T-cell (primary cell): ENCODE measurements around the gene BPGM. TPM values are rescaled to one million over a fixed set of nuclear protein-coding genes. Genes with fewer than 3 reads are reported as not detected.

ENCODE experiments used
- ATAC-seq, 4 experiments: fragments of 200-7000 bp in 3 of 4; fragments of 150-1000 bp in 1 of 4; cut with Tn5 transposase; replicated peaks in 1 of 4; 1 replicate in 3 of 4; 2 replicates in 1 of 4; pipeline ENCODE4 v1.10.0; 2021; ENCODE audit warnings: moderate library complexity in 3 of 4, mild to moderate bottlenecking in 2 of 4, moderate number of reproducible peaks in 1 of 4
- CTCF ChIA-PET, 2 donors: fragments of 300-600 bp; sonication (Branson Sonifier 250); formaldehyde crosslinking; loops; one replicate each; lab custom pipeline; 2022; ENCODE audit warnings: antibody characterized with exemption in 2 of 2; lab: Charles Lee
- POLR2A ChIA-PET, 2 donors: fragments of 300-600 bp; sonication (Branson Sonifier 250); formaldehyde crosslinking; loops; one replicate each; lab custom pipeline; 2022; ENCODE audit warnings: antibody characterized with exemption in 2 of 2; lab: Charles Lee
- DNase-seq, 35 experiments: peaks; one replicate each; pipeline versions ENCODE4 v3.0.0 to v3.0.0-alpha.2; 2013 to 2023
- H3K27ac ChIP-seq: one replicate; pipeline ENCODE4 v1.5.1; 2013; ENCODE audit warnings: low read length
- H3K27me3 ChIP-seq, 2 experiments: replicated peaks in 1 of 2; 1 replicate in 1 of 2; 2 replicates in 1 of 2; pipeline versions ENCODE4 v1.6.1 to v1.7.0; 2013; ENCODE audit warnings: low read length in 1 of 2, mixed read lengths in 1 of 2; ENCODE audit not compliant: control insufficient read depth in 2 of 2, insufficient read depth in 2 of 2; ENCODE audit errors: extremely low read depth in 1 of 2
- H3K36me3 ChIP-seq, 2 donors: 1 replicate in 1 of 2; 2 replicates in 1 of 2; pipeline versions ENCODE4 v1.6.1 to v1.7.0; 2013; ENCODE audit warnings: low read length in 1 of 2; ENCODE audit not compliant: control insufficient read depth in 2 of 2, insufficient read depth in 1 of 2; ENCODE audit errors: extremely low read depth in 1 of 2
- H3K4me1 ChIP-seq, 2 experiments: 1 replicate in 1 of 2; 2 replicates in 1 of 2; pipeline versions ENCODE4 v1.6.1 to v1.7.0; 2013; ENCODE audit warnings: low read length in 2 of 2, mixed read lengths in 1 of 2; ENCODE audit not compliant: insufficient read depth in 2 of 2, control insufficient read depth in 1 of 2; ENCODE audit errors: extremely low read depth in 1 of 2
- H3K4me3 ChIP-seq, 2 donors: 1 replicate in 1 of 2; 2 replicates in 1 of 2; pipeline versions ENCODE4 v1.5.1 to v1.7.0; 2013; ENCODE audit warnings: mild to moderate bottlenecking in 2 of 2, low read length in 1 of 2, moderate library complexity in 1 of 2; ENCODE audit not compliant: control insufficient read depth in 1 of 2; ENCODE audit errors: extremely low read depth in 1 of 2
- H3K9me3 ChIP-seq: 2 replicates; pipeline ENCODE4 v1.7.0; 2013
- H3K27ac Mint-ChIP-seq, 2 donors: one replicate each; pipeline ENCODE4 v1.8.0; 2020 to 2021; ENCODE audit warnings: mild to moderate bottlenecking in 2 of 2, mixed read lengths in 2 of 2
- H3K27me3 Mint-ChIP-seq, 2 donors: one replicate each; pipeline ENCODE4 v1.8.0; 2021 to 2022; ENCODE audit warnings: mixed read lengths in 2 of 2
- H3K36me3 Mint-ChIP-seq: one replicate; pipeline ENCODE4 v1.8.0; 2021; ENCODE audit warnings: mixed read lengths
- H3K4me1 Mint-ChIP-seq, 3 donors: one replicate each; pipeline ENCODE4 v1.8.0; 2020 to 2022; ENCODE audit warnings: mixed read lengths in 3 of 3, mild to moderate bottlenecking in 1 of 3
- H3K4me3 Mint-ChIP-seq, 3 donors: one replicate each; pipeline ENCODE4 v1.8.0; 2020 to 2022; ENCODE audit warnings: mild to moderate bottlenecking in 3 of 3, mixed read lengths in 3 of 3, moderate library complexity in 3 of 3
- H3K9me3 Mint-ChIP-seq, 3 donors: one replicate each; pipeline ENCODE4 v1.8.0; 2020 to 2022; ENCODE audit warnings: mixed read lengths in 3 of 3
- WGBS: methylation state at CpG from one replicate; pipeline ENCODE4 v1.1.5; 2013; ENCODE audit warnings: missing lambda C conversion rate; ENCODE audit not compliant: insufficient coverage; 5-methylcytosine and 5-hydroxymethylcytosine counted together
- total RNA-seq, 35 experiments: library from RNA in 6 of 35; stranded (reverse) in 6 of 35; fragments of 120-200 nt in 1 of 35; gene quantifications; one replicate each; pipeline versions ENCODE4 v1.2.1 to v1.2.4 and lab custom pipeline; 2013 to 2026

BPGM gene
- total RNA-seq, 5 donors from 2014 or later (not counting 1 experiment from before 2014, with no cell fraction given) = 16.4 to 20.3 (median 18.3) TPM

- Mint-ChIP-seq H3K4me3 (no peak overlapping the region), H3K4me1 (peaks cover 1 to 5% (median 2%) of the 10 kb centered on the region in 3 donors), H3K27ac (no peak overlapping the region), H3K27me3 (peaks cover 26 to 33% of the 10 kb centered on the region in 2 donors), H3K9me3 (no peaks in the 10 kb centered on the region), H3K36me3 (no peaks in the 10 kb centered on the region)
- CTCF ChIA-PET = interaction anchor here (1.4 to 2.4 kb wide), 3 partner anchors 18 to 328 kb away, joined by 3 to 5 read pairs (median 3); no protein-coding TSS in a partner anchor
- no peaks in the 10 kb centered on the region for H3K9me3 ChIP-seq
- DNase-seq = no peak
- H3K27ac ChIP-seq = no peak overlapping the region
- no peak overlapping the region for H3K4me3 ChIP-seq
- no peak for ATAC-seq
- H3K27me3 ChIP-seq = peaks cover 2 to 5% of the 10 kb centered on the region in 2 experiments
- POLR2A ChIA-PET = no interaction called here
- no peaks in the 10 kb centered on the region for H3K4me1 ChIP-seq
- H3K36me3 ChIP-seq = no peaks in the 10 kb centered on the region
Measured at GRCh38 chr7:134629445-134629844, 17.2 kb upstream of the BPGM start.

- H3K9me3 Mint-ChIP-seq = no peaks in the 10 kb centered on the region
Measured at GRCh38 chr7:134630237-134630636, 16.4 kb upstream of the BPGM start.

GRCh38 chr7:134630893-134631292, 15.8 kb upstream of the BPGM start:
- CTCF ChIA-PET = interaction anchor here (0.5 to 6.1 kb wide), 12 partner anchors 11 to 328 kb away, joined by 3 to 43 read pairs (median 4); partner anchors contain the start of gene BPGM (in 1 of the 2)
- no peaks in the 10 kb centered on the region for H3K36me3 ChIP-seq
- Mint-ChIP-seq H3K27me3 (peaks cover 17 to 23% of the 10 kb centered on the region in 2 donors), H3K36me3 (no peaks in the 10 kb centered on the region), H3K4me3 (no peak overlapping the region), H3K9me3 (no peaks in the 10 kb centered on the region), H3K4me1 (peaks cover 8 to 13% (median 9%) of the 10 kb centered on the region in 3 donors), H3K27ac (no peak overlapping the region)
- peaks cover 0 to 5% of the 10 kb centered on the region in 2 experiments for H3K27me3 ChIP-seq
- no peak for DNase-seq
- POLR2A ChIA-PET = interaction anchor here in 1 of 2 donors (0.5 kb wide), 1 partner anchor 243 kb away, joined by 3 read pairs; no protein-coding TSS in a partner anchor
- no peaks in the 10 kb centered on the region for H3K4me1 ChIP-seq
- no peak for ATAC-seq
- no peak overlapping the region for H3K27ac ChIP-seq
- no peak overlapping the region for H3K4me3 ChIP-seq
- H3K9me3 ChIP-seq = no peaks in the 10 kb centered on the region

More at GRCh38 chr7:134630237-134630636, 16.4 kb upstream of the BPGM start:
- WGBS = no CpG with 5 or more reads among the region's 1 CpG
- Histone ChIP-seq H3K27me3 (peaks cover 0 to 5% of the 10 kb centered on the region in 2 experiments), H3K27ac (no peak overlapping the region), H3K4me1 (no peaks in the 10 kb centered on the region), H3K4me3 (no peak overlapping the region), H3K9me3 (no peaks in the 10 kb centered on the region), H3K36me3 (no peaks in the 10 kb centered on the region)
- Mint-ChIP-seq H3K4me1 (peaks cover 3 to 7% (median 4%) of the 10 kb centered on the region in 3 donors), H3K36me3 (no peaks in the 10 kb centered on the region), H3K27me3 (peaks cover 22 to 27% of the 10 kb centered on the region in 2 donors), H3K4me3 (no peak overlapping the region), H3K27ac (no peak overlapping the region)
- CTCF ChIA-PET = interaction anchor here (0.8 to 6.1 kb wide), 7 partner anchors 17 to 327 kb away, joined by 3 to 43 read pairs (median 4); no protein-coding TSS in a partner anchor
- DNase-seq = no peak
- POLR2A ChIA-PET = no interaction called here
- ATAC-seq = no peak

GRCh38 chr7:134632052-134632451, 14.6 kb upstream of the BPGM start:
- H3K36me3 ChIP-seq = no peaks in the 10 kb centered on the region
- peaks cover 2% of the 10 kb centered on the region for H3K36me3 Mint-ChIP-seq
- H3K4me1 ChIP-seq = no peaks in the 10 kb centered on the region
- H3K4me1 Mint-ChIP-seq = peaks cover 14 to 19% (median 16%) of the 10 kb centered on the region in 3 donors
- ATAC-seq (no peak), DNase-seq (no peak)
- CTCF ChIA-PET = interaction anchor here (0.5 to 6.1 kb wide), 20 partner anchors 12 to 538 kb away, joined by 3 to 43 read pairs (median 4); partner anchors contain the start of genes AGBL3 (in 1 of the 2), BPGM (in 1 of the 2) and CYREN (in 1 of the 2)
- no peaks in the 10 kb centered on the region for H3K9me3 ChIP-seq
- POLR2A ChIA-PET = no interaction called here
- H3K9me3 Mint-ChIP-seq = no peaks in the 10 kb centered on the region
- no peak overlapping the region for H3K27ac ChIP-seq
- no peak overlapping the region for H3K27ac Mint-ChIP-seq
- H3K27me3 ChIP-seq = peaks cover 0 to 5% of the 10 kb centered on the region in 2 experiments
- peaks cover 12 to 23% of the 10 kb centered on the region in 2 donors for H3K27me3 Mint-ChIP-seq
- no peak overlapping the region for H3K4me3 Mint-ChIP-seq
- no peak overlapping the region for H3K4me3 ChIP-seq

GRCh38 chr7:134632937-134633540, 13.6 kb upstream of the BPGM start:
- Mint-ChIP-seq H3K4me3 (no peak overlapping the region), H3K36me3 (peaks cover 2% of the 10 kb centered on the region), H3K4me1 (peaks cover 21 to 25% (median 24%) of the 10 kb centered on the region in 3 donors), H3K9me3 (no peaks in the 10 kb centered on the region), H3K27me3 (peaks cover 8 to 18% of the 10 kb centered on the region in 2 donors), H3K27ac (no peak overlapping the region)
- DNase-seq (peak in 28 of 35 experiments; percentile 5 to 80 (median 34)), ATAC-seq (peak; percentile 79 to 85 (median 80))
- ChIA-PET CTCF (interaction anchor here (0.8 to 6.1 kb wide), 28 partner anchors 12 to 353 kb away, joined by 3 to 43 read pairs (median 4); partner anchors contain the start of genes AGBL3 (in 1 of the 2) and BPGM (in 1 of the 2)), POLR2A (interaction anchor here in 1 of 2 donors (1.7 kb wide), 1 partner anchor 14 kb away, joined by 9 read pairs; the partner anchor contains the start of gene BPGM)
- Histone ChIP-seq H3K9me3 (no peaks in the 10 kb centered on the region), H3K27me3 (peaks cover 0 to 5% of the 10 kb centered on the region in 2 experiments), H3K36me3 (no peaks in the 10 kb centered on the region), H3K4me3 (no peak overlapping the region), H3K27ac (no peak overlapping the region), H3K4me1 (peaks cover 0 to 6% of the 10 kb centered on the region in 2 experiments)
- WGBS = no CpG with 5 or more reads among the region's 5 CpGs

- peak in 1 of 4 experiments; percentile 8 for ATAC-seq
Measured at GRCh38 chr7:134636008-134636449, 10.6 kb upstream of the BPGM start.

More at GRCh38 chr7:134636008-134636449, 10.6 kb upstream of the BPGM start:
- Histone ChIP-seq H3K9me3 (no peaks in the 10 kb centered on the region), H3K36me3 (no peaks in the 10 kb centered on the region), H3K4me3 (no peak overlapping the region), H3K4me1 (peaks cover 0 to 11% of the 10 kb centered on the region in 2 experiments), H3K27ac (no peak overlapping the region), H3K27me3 (no peaks in the 10 kb centered on the region)
- Mint-ChIP-seq H3K27me3 (peaks cover 0 to 3% of the 10 kb centered on the region in 2 donors), H3K4me1 (peaks cover 28 to 38% (median 32%) of the 10 kb centered on the region in 3 donors), H3K36me3 (peaks cover 2% of the 10 kb centered on the region), H3K4me3 (peak overlapping the region in 1 of 3 donors; percentile 6), H3K9me3 (no peaks in the 10 kb centered on the region), H3K27ac (peak overlapping the region; percentile 83 to 85)
- WGBS = no CpG with 5 or more reads among the region's 2 CpGs
- DNase-seq = peak in 1 of 35 experiments; percentile 21
- ChIA-PET POLR2A (interaction anchor here (0.7 to 1.3 kb wide), 3 partner anchors 11 to 350 kb away, joined by 3 read pairs; partner anchors contain the start of gene AGBL3 (in 1 of the 2)), CTCF (interaction anchor here (0.5 to 6.1 kb wide), 11 partner anchors 9 to 350 kb away, joined by 3 to 43 read pairs (median 5); partner anchors contain the start of genes AGBL3 (in 2 of the 2) and BPGM (in 1 of the 2))
